ENCODE measurements around the gene PGAM4.

DNA sequence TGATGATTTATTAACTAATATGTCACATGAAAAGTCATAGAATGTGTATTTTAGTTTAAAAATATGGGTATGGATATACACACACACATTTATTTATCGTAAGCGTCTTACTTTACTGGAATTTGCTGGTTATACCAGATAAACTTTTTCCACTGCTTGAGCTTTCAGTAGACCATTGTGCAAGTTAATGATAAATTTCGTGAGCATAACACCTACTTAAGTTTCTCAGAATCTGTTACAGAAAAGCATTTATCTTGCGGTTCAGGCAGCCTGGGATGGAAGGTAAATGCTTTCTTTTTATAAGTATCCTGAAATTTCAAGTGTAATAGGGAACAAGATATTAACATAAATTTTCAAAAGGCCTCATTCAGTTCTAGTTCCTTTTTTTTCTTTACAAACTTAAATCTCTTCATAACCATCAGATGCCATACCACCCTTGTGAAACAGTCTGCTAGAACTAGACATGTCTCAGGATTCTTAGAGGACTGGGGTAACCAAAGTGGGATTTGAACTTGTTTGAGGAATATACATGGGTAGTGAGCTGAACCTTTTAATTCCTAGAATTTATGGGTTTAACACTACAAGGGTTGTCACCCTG is 31.3 kb downstream of the PGAM4 start:
- TF ChIP-seq, protein P1, sequence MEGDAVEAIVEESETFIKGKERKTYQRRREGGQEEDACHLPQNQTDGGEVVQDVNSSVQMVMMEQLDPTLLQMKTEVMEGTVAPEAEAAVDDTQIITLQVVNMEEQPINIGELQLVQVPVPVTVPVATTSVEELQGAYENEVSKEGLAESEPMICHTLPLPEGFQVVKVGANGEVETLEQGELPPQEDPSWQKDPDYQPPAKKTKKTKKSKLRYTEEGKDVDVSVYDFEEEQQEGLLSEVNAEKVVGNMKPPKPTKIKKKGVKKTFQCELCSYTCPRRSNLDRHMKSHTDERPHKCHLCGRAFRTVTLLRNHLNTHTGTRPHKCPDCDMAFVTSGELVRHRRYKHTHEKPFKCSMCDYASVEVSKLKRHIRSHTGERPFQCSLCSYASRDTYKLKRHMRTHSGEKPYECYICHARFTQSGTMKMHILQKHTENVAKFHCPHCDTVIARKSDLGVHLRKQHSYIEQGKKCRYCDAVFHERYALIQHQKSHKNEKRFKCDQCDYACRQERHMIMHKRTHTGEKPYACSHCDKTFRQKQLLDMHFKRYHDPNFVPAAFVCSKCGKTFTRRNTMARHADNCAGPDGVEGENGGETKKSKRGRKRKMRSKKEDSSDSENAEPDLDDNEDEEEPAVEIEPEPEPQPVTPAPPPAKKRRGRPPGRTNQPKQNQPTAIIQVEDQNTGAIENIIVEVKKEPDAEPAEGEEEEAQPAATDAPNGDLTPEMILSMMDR (conservative IDR thresholded peaks at IDR 0.05 in 1 of 2, IDR thresholded peaks at IDR 0.05 in 1 of 2; ENCODE audit: extremely low read depth in 1 of 2, insufficient read depth in 1 of 2, low read depth in 1 of 2, low read length in 2 of 2): no peak
- TF ChIP-seq EZH2 (IDR thresholded peaks at IDR 0.05; ENCODE audit: borderline replicate concordance, low read length): no peak
